B cell (primary cell): ENCODE measurements around the gene LRRC36. TPM values are rescaled to one million over a fixed set of nuclear protein-coding genes. Genes with fewer than 3 reads are reported as not detected.

Source experiments
- ATAC-seq: fragments of 200-7000 bp; cut with Tn5 transposase; one replicate; pipeline ENCODE4 v1.10.0; 2021; ENCODE audit warnings: low read depth, mild to moderate bottlenecking, moderate number of reproducible peaks, moderate library complexity
- CTCF ChIA-PET: fragments of 350-600 bp; sonication (Branson Sonifier 250); formaldehyde crosslinking; loops from one replicate; lab custom pipeline; 2021; ENCODE audit warnings: antibody characterized with exemption, inconsistent platforms; lab: Charles Lee
- POLR2A ChIA-PET: fragments of 350-600 bp; sonication (Branson Sonifier 250); formaldehyde crosslinking; loops from one replicate; lab custom pipeline; 2021; ENCODE audit warnings: antibody characterized with exemption; lab: Charles Lee
- DNase-seq: peaks from one replicate; pipeline ENCODE4 v3.0.0; 2013
- H2AFZ ChIP-seq: 2 replicates; pipeline ENCODE4 v1.6.1; 2012; ENCODE audit warnings: mild to moderate bottlenecking, low read depth, low read length; ENCODE audit not compliant: insufficient read depth, poor library complexity, severe bottlenecking
- H3K27ac ChIP-seq, 2 donors: 1 replicate in 1 of 2; 2 replicates in 1 of 2; pipeline ENCODE4 v1.5.1; 2012 to 2013; ENCODE audit warnings: low read length in 2 of 2, mild to moderate bottlenecking in 2 of 2, moderate library complexity in 1 of 2
- H3K27me3 ChIP-seq, 4 experiments: fragments of 200-600 bp in 1 of 4; sonication (generic) in 1 of 4; replicated peaks in 1 of 4; 1 replicate in 2 of 4; 2 replicates in 2 of 4; pipeline versions ENCODE4 v1.6.1 to v1.7.0; 2013 to 2016; ENCODE audit warnings: low read length in 3 of 4, mild to moderate bottlenecking in 2 of 4, mixed read lengths in 1 of 4, moderate library complexity in 1 of 4; ENCODE audit not compliant: insufficient read depth in 4 of 4, control insufficient read depth in 3 of 4; ENCODE audit errors: control extremely low read depth in 1 of 4
- H3K36me3 ChIP-seq, 2 experiments: replicated peaks in 1 of 2; 1 replicate in 1 of 2; 2 replicates in 1 of 2; pipeline versions ENCODE4 v1.6.1 to v1.7.1; 2013; ENCODE audit warnings: low read length in 1 of 2; ENCODE audit not compliant: insufficient read depth in 2 of 2, control insufficient read depth in 1 of 2; ENCODE audit errors: control extremely low read depth in 1 of 2, extremely low read depth in 1 of 2
- H3K4me1 ChIP-seq, 2 donors: fragments of 200-600 bp in 1 of 2; sonication (generic) in 1 of 2; 1 replicate in 1 of 2; 2 replicates in 1 of 2; pipeline versions ENCODE4 v1.5.1 to v1.6.1; 2013 to 2017; ENCODE audit warnings: low read length in 2 of 2; ENCODE audit not compliant: control insufficient read depth in 2 of 2, insufficient read depth in 2 of 2
- H3K4me2 ChIP-seq: replicated peaks from 2 replicates; pipeline ENCODE3; 2012; ENCODE audit warnings: mild to moderate bottlenecking, low read depth, low read length; ENCODE audit not compliant: poor library complexity, severe bottlenecking
- H3K4me3 ChIP-seq, 5 experiments: fragments of 200-600 bp in 1 of 5; sonication (generic) in 1 of 5; 1 replicate in 3 of 5; 2 replicates in 2 of 5; pipeline versions ENCODE4 v1.5.1 to v1.7.0; 2011 to 2016; ENCODE audit warnings: low read length in 4 of 5, mild to moderate bottlenecking in 4 of 5, low read depth in 2 of 5, control low read depth in 1 of 5, moderate library complexity in 1 of 5; ENCODE audit not compliant: insufficient read depth in 1 of 5; ENCODE audit errors: control extremely low read depth in 1 of 5, extremely low read depth in 1 of 5
- H3K79me2 ChIP-seq: fragments of 200-600 bp; sonication (generic); one replicate; pipeline ENCODE4 v1.6.0; 2016; ENCODE audit warnings: low read length; ENCODE audit not compliant: control insufficient read depth, insufficient read depth
- H3K9ac ChIP-seq: fragments of 200-600 bp; sonication (generic); 2 replicates; pipeline ENCODE4 v1.6.1; 2017; ENCODE audit warnings: mild to moderate bottlenecking, low read length, moderate library complexity
- H3K9me3 ChIP-seq, 3 donors: one replicate each; pipeline versions ENCODE4 v1.6.1 to v1.7.1; 2013; ENCODE audit warnings: low read length in 2 of 3; ENCODE audit not compliant: control insufficient read depth in 2 of 3, insufficient read depth in 1 of 3; ENCODE audit errors: control extremely low read depth in 1 of 3
- H4K20me1 ChIP-seq: 2 replicates; pipeline ENCODE4 v1.6.0; 2012; ENCODE audit warnings: mild to moderate bottlenecking, low read length; ENCODE audit not compliant: insufficient read depth, control insufficient read depth, poor library complexity, severe bottlenecking
- H3K27ac Mint-ChIP-seq: one replicate; pipeline ENCODE4 v1.8.0; 2021; ENCODE audit warnings: mixed read lengths
- H3K27me3 Mint-ChIP-seq: one replicate; pipeline ENCODE4 v1.8.0; 2021; ENCODE audit warnings: mixed read lengths
- H3K4me1 Mint-ChIP-seq: one replicate; pipeline ENCODE4 v1.8.0; 2021; ENCODE audit warnings: mixed read lengths
- H3K4me3 Mint-ChIP-seq: one replicate; pipeline ENCODE4 v1.8.0; 2021; ENCODE audit warnings: mixed read lengths
- H3K9me3 Mint-ChIP-seq: one replicate; pipeline ENCODE4 v1.8.0; 2022; ENCODE audit warnings: mixed read lengths; ENCODE audit not compliant: insufficient read depth
- EZH2 ChIP-seq: IDR thresholded peaks from 2 replicates; pipeline ENCODE4 v1.6.1; 2012; ENCODE audit warnings: borderline replicate concordance, low read depth, mild to moderate bottlenecking, moderate library complexity, low read length; ENCODE audit not compliant: insufficient read depth, poor library complexity, severe bottlenecking
- WGBS: methylation state at CpG from one replicate; pipeline ENCODE4 v1.1.5; 2013; ENCODE audit warnings: missing lambda C conversion rate; ENCODE audit not compliant: insufficient coverage; 5-methylcytosine and 5-hydroxymethylcytosine counted together
- intact Hi-C: fragments of 100-400 bp; cut with micrococcal nuclease; formaldehyde crosslinking; loops from one replicate; pipeline ENCODE4 v1.10.0; 2022
- polyA plus RNA-seq: library from polyadenylated mRNA; depleted of rRNA; stranded (reverse); fragments of >200 nt; gene quantifications from 2 replicates; pipeline ENCODE4 v1.2.3, GENCODE V29; 2012
- total RNA-seq, 2 donors: library from RNA; stranded (reverse); fragments of 120-200 nt in 1 of 2; gene quantifications; 1 replicate in 1 of 2; 2 replicates in 1 of 2; pipeline versions ENCODE4 v1.2.3 to v1.2.4, GENCODE V29; 2013 to 2022
- TF ChIP-seq, protein P1 (sequence below): fragments of 200-600 bp; IDR thresholded peaks from one replicate; pipeline ENCODE4 v1.8.0; 2022; ENCODE audit warnings: antibody characterized with exemption, mild to moderate bottlenecking

Gene LRRC36
- total and polyA plus RNA-seq, 2 donors (not counting 1 experiment from before 2014, with no cell fraction given) = 0.98 TPM; not detected in 1

DNA sequence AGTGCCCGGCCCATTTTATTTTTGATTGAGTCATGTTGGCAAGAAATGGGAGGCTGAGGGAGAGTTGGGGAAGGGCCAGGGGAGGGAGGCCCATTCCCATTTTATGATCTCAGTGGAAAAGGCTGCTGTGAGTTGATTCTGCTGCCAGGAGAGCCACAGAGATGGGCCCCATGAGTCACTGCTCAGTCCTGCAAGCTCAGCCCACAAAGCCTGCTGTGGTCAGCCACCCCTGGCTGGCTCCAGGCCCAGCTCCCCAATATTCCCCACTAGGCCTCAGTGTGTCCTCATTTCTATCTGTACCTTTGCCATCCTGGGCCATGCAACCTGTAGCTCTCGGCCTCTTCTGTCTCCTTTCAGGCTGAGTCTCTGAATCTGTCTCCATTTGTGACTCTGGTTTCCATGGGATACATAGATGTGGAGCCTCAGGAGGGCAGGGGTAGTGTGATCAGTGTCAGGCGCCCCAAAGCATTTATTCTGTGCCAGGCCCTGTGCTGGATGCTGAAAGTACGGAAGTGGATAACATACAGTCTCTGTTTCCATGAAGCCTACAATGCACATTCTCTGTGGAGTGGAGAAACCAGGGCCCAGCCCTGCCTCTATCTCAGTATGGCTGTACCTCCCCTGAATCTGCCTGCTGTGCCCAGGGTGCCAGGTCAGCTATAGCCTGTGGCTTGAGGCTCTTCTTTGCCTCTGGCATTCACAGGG lies 49.2 kb upstream of the LRRC36 start:
- Histone ChIP-seq H3K9me3 (no peaks in the 10 kb centered on the region), H3K9ac (no peak overlapping the region), H3K4me2 (peak overlapping the region; percentile 94), H3K4me3 (no peak overlapping the region), H4K20me1 (no peaks in the 10 kb centered on the region), H3K27me3 (no peaks in the 10 kb centered on the region), H3K79me2 (peaks cover 3% of the 10 kb centered on the region), H3K4me1 (peaks cover 7 to 11% of the 10 kb centered on the region in 2 donors), H3K27ac (no peak overlapping the region), H2AFZ (no peak overlapping the region), H3K36me3 (no peaks in the 10 kb centered on the region)
- DNase-seq = no peak
- TF ChIP-seq, protein P1, sequence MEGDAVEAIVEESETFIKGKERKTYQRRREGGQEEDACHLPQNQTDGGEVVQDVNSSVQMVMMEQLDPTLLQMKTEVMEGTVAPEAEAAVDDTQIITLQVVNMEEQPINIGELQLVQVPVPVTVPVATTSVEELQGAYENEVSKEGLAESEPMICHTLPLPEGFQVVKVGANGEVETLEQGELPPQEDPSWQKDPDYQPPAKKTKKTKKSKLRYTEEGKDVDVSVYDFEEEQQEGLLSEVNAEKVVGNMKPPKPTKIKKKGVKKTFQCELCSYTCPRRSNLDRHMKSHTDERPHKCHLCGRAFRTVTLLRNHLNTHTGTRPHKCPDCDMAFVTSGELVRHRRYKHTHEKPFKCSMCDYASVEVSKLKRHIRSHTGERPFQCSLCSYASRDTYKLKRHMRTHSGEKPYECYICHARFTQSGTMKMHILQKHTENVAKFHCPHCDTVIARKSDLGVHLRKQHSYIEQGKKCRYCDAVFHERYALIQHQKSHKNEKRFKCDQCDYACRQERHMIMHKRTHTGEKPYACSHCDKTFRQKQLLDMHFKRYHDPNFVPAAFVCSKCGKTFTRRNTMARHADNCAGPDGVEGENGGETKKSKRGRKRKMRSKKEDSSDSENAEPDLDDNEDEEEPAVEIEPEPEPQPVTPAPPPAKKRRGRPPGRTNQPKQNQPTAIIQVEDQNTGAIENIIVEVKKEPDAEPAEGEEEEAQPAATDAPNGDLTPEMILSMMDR = no peak
- TF ChIP-seq EZH2 = no peak
- POLR2A ChIA-PET = no interaction called here
- ATAC-seq = no peak
- CTCF ChIA-PET = interaction anchor here (1.0 to 1.3 kb wide), 3 partner anchors 30 to 61 kb away, joined by 3 read pairs; partner anchors contain the start of gene FHOD1
- Mint-ChIP-seq H3K9me3 (no peaks in the 10 kb centered on the region), H3K27ac (no peak overlapping the region), H3K4me1 (peaks cover 6% of the 10 kb centered on the region), H3K4me3 (peak overlapping the region; percentile 37), H3K27me3 (no peaks in the 10 kb centered on the region)
- intact Hi-C loops = no loop called here
- WGBS = 100% methylated on average over 4 of the region's 4 CpGs
